Activated CD4-positive, alpha-beta T cell treated with anti-CD3 and anti-CD28 coated beads, Interleukin-2, amount 50 U/mL, for 48 hours (primary cell): ENCODE results near the gene IGF2BP3.
"Not testable (repeated sequence)": the region's sequence is repeated elsewhere in the genome, so short reads cannot be mapped to it uniquely, and the experiment has no call there.

Source experiments
- DNase-seq, 2 experiments: peaks; one replicate each; pipeline ENCODE4 v3.0.0-alpha.2; 2020

IGF2BP3 gene

DNA sequence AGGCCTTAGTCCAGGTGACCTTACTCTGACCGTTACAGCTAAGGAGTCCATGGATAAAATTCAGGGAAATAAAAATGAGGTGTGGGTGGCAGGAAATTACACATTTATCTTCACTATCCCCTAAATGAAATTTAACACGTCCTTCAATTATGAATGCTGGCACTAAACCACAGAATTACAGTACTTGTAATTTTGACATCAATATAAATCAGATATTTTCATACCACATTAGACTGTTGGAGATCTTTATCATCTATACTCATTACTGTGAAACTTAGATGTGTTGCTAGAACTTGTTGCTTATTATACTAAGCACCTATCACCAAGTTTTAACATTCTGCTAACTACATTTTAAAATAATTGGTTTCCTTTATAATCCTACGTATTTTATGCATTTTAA, 51.1 kb downstream of the IGF2BP3 start:
- no peak for DNase-seq

DNA sequence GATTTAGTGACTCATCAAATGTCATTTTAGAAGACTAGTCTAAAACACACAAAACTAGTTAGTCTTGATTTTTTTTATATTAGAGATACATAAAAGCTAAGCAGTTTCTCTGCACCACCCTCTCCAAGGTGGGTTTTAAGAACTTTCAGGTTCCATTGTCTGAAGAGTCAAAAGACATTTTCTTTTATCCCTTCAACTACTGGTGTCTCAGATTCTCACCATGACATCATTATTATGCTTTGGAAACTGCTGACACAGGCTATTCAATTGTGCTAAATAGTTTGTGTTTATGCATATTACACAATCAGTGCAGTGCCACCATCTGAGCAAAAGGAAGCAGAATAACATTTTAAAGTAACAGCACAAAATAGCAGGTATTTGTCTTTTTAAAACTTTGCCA, 52.2 kb downstream of the IGF2BP3 start:
- no peak for DNase-seq

GRCh38 chr7:23415198-23415597, 55.1 kb downstream of the IGF2BP3 start:
- no peak for DNase-seq

- DNase-seq: no peak
Observed at GRCh38 chr7:23410446-23411183, 59.7 kb downstream of the IGF2BP3 start.

GRCh38 chr7:23406564-23406963, 63.7 kb downstream of the IGF2BP3 start:
- DNase-seq: not testable (repeated sequence)

- DNase-seq: peak in 1 of 2 experiments; percentile 14
Observed at GRCh38 chr7:23405240-23405618, 65.1 kb downstream of the IGF2BP3 start.

- peak; percentile 11 to 26 for DNase-seq
Observed at GRCh38 chr7:23404546-23405239, 65.6 kb downstream of the IGF2BP3 start.

DNA sequence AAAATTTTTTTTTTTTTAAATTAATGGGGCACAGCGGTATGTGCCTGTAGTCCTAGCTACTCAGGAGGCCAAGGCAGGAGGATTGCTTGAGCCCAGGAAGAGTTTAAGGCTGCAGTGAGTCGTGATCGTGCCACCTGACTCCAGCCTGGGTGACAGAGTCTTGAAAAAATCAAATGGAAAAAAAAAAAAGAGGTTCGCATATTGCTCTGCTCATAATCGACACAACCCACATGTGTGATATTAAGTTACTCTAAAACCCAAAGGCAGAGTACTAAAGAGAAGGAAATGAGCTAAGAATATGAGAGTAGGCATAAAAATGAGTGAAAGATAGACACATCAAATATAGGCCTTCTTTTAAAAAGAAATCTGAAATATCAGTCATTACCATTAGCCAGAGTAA, 66.3 kb downstream of the IGF2BP3 start:
- DNase-seq: peak in 1 of 2 experiments; percentile 15

- DNase-seq: not testable (repeated sequence)
Observed at GRCh38 chr7:23398090-23398489, 72.2 kb downstream of the IGF2BP3 start.

- DNase-seq: no peak
Observed at GRCh38 chr7:23397241-23397640, 73.0 kb downstream of the IGF2BP3 start.

GRCh38 chr7:23396222-23397015, 73.9 kb downstream of the IGF2BP3 start:
- no peak for DNase-seq

GRCh38 chr7:23394488-23395171, 75.7 kb downstream of the IGF2BP3 start:
- no peak for DNase-seq

DNA sequence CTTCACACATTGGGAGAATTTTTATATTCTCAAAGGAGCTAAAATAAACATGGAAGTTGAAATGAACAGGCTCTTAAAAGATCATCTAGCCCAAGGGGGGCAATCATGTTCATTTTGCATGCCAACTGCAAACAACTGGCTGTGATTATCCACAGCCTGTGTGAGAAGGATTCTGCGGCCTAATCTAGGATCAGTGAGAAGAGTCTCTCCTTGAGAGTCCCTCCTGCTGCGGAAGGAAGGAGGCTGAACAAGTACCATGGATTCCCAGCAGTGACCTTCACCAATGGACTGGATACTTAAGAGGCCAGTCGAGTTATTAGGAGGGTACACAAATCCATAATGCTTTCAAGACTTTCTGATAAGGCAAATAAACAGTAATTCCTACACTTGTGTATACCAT, 76.7 kb downstream of the IGF2BP3 start:
- DNase-seq: no peak

GRCh38 chr7:23389701-23390100, 80.6 kb downstream of the IGF2BP3 start:
- DNase-seq: no peak

DNA sequence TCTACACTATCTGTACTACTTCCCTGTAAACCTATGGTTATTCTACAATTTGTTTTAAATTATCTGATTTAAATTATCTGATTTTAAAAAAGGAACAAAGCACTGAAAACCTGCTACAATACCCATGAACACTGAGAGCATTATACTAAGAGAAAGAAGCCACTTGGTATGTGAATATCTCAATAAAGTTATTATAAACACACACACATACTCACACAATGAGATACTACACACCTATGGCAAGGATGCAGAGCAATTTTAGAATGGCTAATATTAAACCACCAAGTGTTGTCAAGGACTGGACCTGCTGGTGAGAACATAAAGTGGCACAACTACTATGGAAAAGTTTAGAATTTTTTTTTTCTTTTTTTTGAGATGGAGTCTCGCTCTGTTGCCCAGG, 82.7 kb downstream of the IGF2BP3 start:
- no peak for DNase-seq

GRCh38 chr7:23385140-23385539, 85.2 kb downstream of the IGF2BP3 start:
- no peak for DNase-seq

- no peak for DNase-seq
Observed at GRCh38 chr7:23383225-23383624, 87.1 kb downstream of the IGF2BP3 start.

DNA sequence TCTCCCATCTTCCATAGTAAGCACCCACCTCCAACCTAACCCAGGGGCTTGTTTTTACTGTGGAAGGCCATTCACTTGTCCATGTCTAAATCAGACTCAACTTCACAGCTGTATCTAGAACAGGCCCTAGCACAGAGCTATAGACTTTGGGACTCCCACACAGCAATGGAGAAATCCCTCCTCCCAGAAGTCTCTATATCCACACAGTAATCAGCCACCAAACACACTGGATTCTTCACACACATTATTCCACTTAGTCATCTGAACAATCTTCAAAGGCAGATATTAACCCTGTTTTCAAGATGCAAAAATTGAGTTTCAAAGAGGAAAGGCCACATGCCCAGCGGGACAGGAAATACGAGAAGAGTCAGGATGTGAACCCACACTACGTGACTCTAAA, 89.3 kb downstream of the IGF2BP3 start:
- no peak for DNase-seq

DNA sequence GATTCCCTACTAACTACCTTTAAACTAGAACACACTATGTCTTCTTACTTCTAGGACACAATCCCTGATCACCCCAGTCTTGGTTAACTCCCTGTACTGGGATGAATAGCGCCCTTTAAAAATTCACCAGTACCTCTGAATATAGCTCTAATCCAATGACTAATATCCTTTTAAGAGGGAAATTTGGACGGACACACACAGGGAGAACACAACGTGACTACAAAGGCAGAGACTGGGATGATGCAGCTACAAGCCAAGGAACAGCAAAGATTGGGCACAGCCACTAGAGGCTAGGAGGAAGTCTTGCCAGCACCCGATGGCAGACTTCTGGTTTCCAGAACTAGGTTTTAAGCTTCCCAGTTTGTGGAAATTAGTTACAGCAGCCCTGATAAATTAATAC, 89.7 kb downstream of the IGF2BP3 start:
- DNase-seq: no peak

DNA sequence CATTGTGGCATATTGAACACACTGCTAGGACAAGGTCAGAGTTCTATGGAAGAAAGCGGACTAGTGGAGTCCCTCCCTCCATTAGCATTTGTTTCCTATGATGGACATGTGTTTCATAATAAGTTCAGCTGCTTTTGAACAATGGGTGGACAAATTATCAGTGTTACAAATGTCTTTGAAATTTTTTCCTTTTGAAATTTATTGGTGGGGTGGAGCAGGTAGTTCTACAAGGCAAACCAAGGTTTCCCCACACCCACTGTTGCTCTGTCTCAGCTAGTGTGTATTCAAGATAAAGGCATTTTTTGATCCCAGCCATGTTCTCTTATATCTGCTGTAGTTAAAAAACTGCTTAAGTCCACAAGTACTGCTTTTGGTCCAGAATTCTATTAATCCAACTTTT, 91.3 kb downstream of the IGF2BP3 start:
- no peak for DNase-seq

- no peak for DNase-seq
Observed at GRCh38 chr7:23377134-23377533, 93.2 kb downstream of the IGF2BP3 start.

GRCh38 chr7:23373151-23374004, 96.9 kb downstream of the IGF2BP3 start:
- peak; percentile 41 to 69 for DNase-seq
